Smooth muscle cell (in vitro differentiated cells): ENCODE data around the gene ADGRD2. TPM values are rescaled to one million over a fixed set of nuclear protein-coding genes. Genes with fewer than 3 reads are reported as not detected.

Source experiments
- DNase-seq: peaks from one replicate; lab custom pipeline; 2025; ENCODE audit not compliant: unreplicated experiment; lab: John Stamatoyannopoulos, UW
- H2AFZ ChIP-seq: fragments of 200-600 bp; sonication (generic); 2 replicates; pipeline ENCODE4 v1.6.0; 2016; ENCODE audit warnings: antibody characterized with exemption, low read depth, mild to moderate bottlenecking
- H3F3A ChIP-seq: fragments of 200-600 bp; sonication (generic); 2 replicates; pipeline ENCODE4 v1.6.0; 2017; ENCODE audit warnings: antibody characterized with exemption, low read depth
- H3K27ac ChIP-seq: fragments of 200-600 bp; sonication (generic); 2 replicates; pipeline ENCODE4 v1.5.1; 2016; ENCODE audit warnings: low read depth, mild to moderate bottlenecking
- H3K27me3 ChIP-seq: fragments of 200-600 bp; sonication (generic); 2 replicates; pipeline ENCODE4 v1.6.1; 2016; ENCODE audit warnings: low read depth, mild to moderate bottlenecking
- H3K36me3 ChIP-seq: fragments of 200-600 bp; sonication (generic); 2 replicates; pipeline ENCODE4 v1.5.1; 2016; ENCODE audit warnings: low read depth
- H3K4me1 ChIP-seq: fragments of 200-600 bp; sonication (generic); 2 replicates; pipeline ENCODE4 v1.5.1; 2016; ENCODE audit warnings: low read depth
- H3K4me2 ChIP-seq: fragments of 200-600 bp; sonication (generic); 2 replicates; pipeline ENCODE4 v1.6.0; 2016; ENCODE audit warnings: mild to moderate bottlenecking
- H3K4me3 ChIP-seq: fragments of 200-600 bp; sonication (generic); 2 replicates; pipeline ENCODE4 v1.5.1; 2016; ENCODE audit warnings: mild to moderate bottlenecking
- H3K79me2 ChIP-seq: fragments of 200-600 bp; sonication (generic); 2 replicates; pipeline ENCODE4 v1.6.0; 2016; ENCODE audit warnings: low read depth, mild to moderate bottlenecking
- H3K9ac ChIP-seq: fragments of 200-600 bp; sonication (generic); 2 replicates; pipeline ENCODE4 v1.6.0; 2016; ENCODE audit warnings: low read depth
- H3K9me3 ChIP-seq: fragments of 200-600 bp; sonication (generic); replicated peaks from 2 replicates; pipeline ENCODE4 v1.5.1; 2016; ENCODE audit warnings: low read depth
- H4K20me1 ChIP-seq: fragments of 200-600 bp; sonication (generic); 2 replicates; pipeline ENCODE4 v1.6.0; 2016; ENCODE audit warnings: low read depth
- CTCF ChIP-seq: fragments of 200-600 bp; sonication (generic); IDR thresholded peaks from 2 replicates; pipeline ENCODE4 v1.5.1; 2017; ENCODE audit warnings: borderline replicate concordance, mild to moderate bottlenecking, antibody characterized with exemption; ENCODE audit not compliant: insufficient read depth, poor library complexity, severe bottlenecking
- WGBS: methylation state at CpG from one replicate; pipeline ENCODE4 v1.1.7; 2016; ENCODE audit warnings: low lambda C conversion rate; 5-methylcytosine and 5-hydroxymethylcytosine counted together
- polyA plus RNA-seq: library from polyadenylated mRNA; unstranded; fragments of >200 nt; fragmentation: Nextera tagmentation; extraction: Ambion mirVana; gene quantifications from 2 replicates; pipeline ENCODE4 v1.2.1, GENCODE V29; 2016
- total RNA-seq: library from RNA; depleted of rRNA; stranded (reverse); fragments of >200 nt; gene quantifications from 2 replicates; pipeline ENCODE4 v1.2.3, GENCODE V29; 2014

ADGRD2 gene
- total and polyA plus RNA-seq, 2 experiments from 2014 or later: not detected

- H3K36me3 ChIP-seq: no peaks in the 10 kb centered on the region
- peaks cover 35% of the 10 kb centered on the region for H3K27me3 ChIP-seq
- H3K27ac ChIP-seq: no peak overlapping the region
- no peaks in the 10 kb centered on the region for H4K20me1 ChIP-seq
- H3K9ac ChIP-seq: no peak overlapping the region
- H3K9me3 ChIP-seq: no peaks in the 10 kb centered on the region
- no peak overlapping the region for H3K4me3 ChIP-seq
- no peak overlapping the region for H3K4me2 ChIP-seq
- H3F3A ChIP-seq: no peaks in the 10 kb centered on the region
- no peaks in the 10 kb centered on the region for H3K4me1 ChIP-seq
- no peak overlapping the region for H2AFZ ChIP-seq
- WGBS: 84% methylated on average over 15 of the region's 15 CpGs
- no peak for DNase-seq
- TF ChIP-seq CTCF: no peak
- no peaks in the 10 kb centered on the region for H3K79me2 ChIP-seq
Measured at GRCh38 chr9:124498499-124499146, 48.4 kb downstream of the ADGRD2 start.

DNA sequence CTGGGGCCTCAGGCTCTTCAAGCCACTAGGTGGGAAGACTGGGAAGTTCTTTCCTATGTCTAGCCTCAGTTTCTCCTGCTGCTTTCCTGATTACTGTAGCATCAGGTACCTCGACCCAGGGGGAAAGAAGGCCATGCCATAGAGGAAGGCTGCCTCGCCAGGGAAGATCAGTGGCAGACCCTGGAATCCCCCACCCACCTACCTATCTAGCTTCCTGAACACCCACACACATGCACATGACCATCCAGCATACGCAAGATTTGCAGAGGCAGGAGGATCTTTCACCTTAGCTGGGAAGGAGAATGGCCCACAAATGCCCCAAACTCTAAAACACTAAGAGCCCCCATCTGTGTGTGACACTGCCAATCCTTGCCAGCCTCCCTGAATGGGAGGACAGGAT lies 49.0 kb downstream of the ADGRD2 start:
- Histone ChIP-seq H4K20me1 (no peaks in the 10 kb centered on the region), H3K9me3 (no peaks in the 10 kb centered on the region), H3K79me2 (no peaks in the 10 kb centered on the region), H3F3A (no peaks in the 10 kb centered on the region), H3K27me3 (peaks cover 41% of the 10 kb centered on the region), H3K4me1 (no peaks in the 10 kb centered on the region), H3K9ac (no peak overlapping the region), H3K36me3 (no peaks in the 10 kb centered on the region), H3K4me3 (no peak overlapping the region), H2AFZ (no peak overlapping the region), H3K27ac (no peak overlapping the region), H3K4me2 (no peak overlapping the region)
- WGBS: 85% methylated on average over 3 of the region's 3 CpGs
- no peak for TF ChIP-seq CTCF
- DNase-seq: no peak

GRCh38 chr9:124500028-124500795 lies 50.0 kb downstream of the ADGRD2 start:
- no peak overlapping the region for H3K9ac ChIP-seq
- H4K20me1 ChIP-seq: no peaks in the 10 kb centered on the region
- DNase-seq: no peak
- H3K36me3 ChIP-seq: no peaks in the 10 kb centered on the region
- H3K4me1 ChIP-seq: no peaks in the 10 kb centered on the region
- no peak for TF ChIP-seq CTCF
- H3K4me3 ChIP-seq: no peak overlapping the region
- H2AFZ ChIP-seq: no peak overlapping the region
- H3K4me2 ChIP-seq: no peak overlapping the region
- H3K27ac ChIP-seq: no peak overlapping the region
- H3F3A ChIP-seq: no peaks in the 10 kb centered on the region
- H3K79me2 ChIP-seq: no peaks in the 10 kb centered on the region
- WGBS: 91% methylated on average over 31 of the region's 40 CpGs
- H3K9me3 ChIP-seq: no peaks in the 10 kb centered on the region
- H3K27me3 ChIP-seq: peaks cover 48% of the 10 kb centered on the region
